GM06990 (cell line): ENCODE data around the gene APBB2.

ENCODE experiments used
- DNase-seq: peaks from one replicate; pipeline ENCODE4 v3.0.0-alpha.2; 2011; ENCODE audit not compliant: insufficient read length; ENCODE audit errors: extremely low read depth
- H3K27me3 ChIP-seq: replicated peaks from 2 replicates; pipeline ENCODE4 v1.6.0; 2011; ENCODE audit warnings: low read length; ENCODE audit not compliant: control insufficient read depth, insufficient read depth
- H3K36me3 ChIP-seq: 2 replicates; pipeline ENCODE4 v1.5.1; 2011; ENCODE audit warnings: low read length; ENCODE audit not compliant: control insufficient read depth, insufficient read depth
- H3K4me3 ChIP-seq: replicated peaks from 2 replicates; pipeline ENCODE4 v1.5.1; 2011; ENCODE audit warnings: low read depth, mild to moderate bottlenecking, control low read depth, low read length
- CTCF ChIP-seq: IDR thresholded peaks from 2 replicates; pipeline ENCODE4 v1.5.1; 2011; ENCODE audit warnings: low read length, control low read depth, mild to moderate bottlenecking, inconsistent platforms; ENCODE audit not compliant: insufficient read depth, poor library complexity, severe bottlenecking

APBB2 gene

GRCh38 chr4:41174444-41174843 is 39.9 kb downstream of the APBB2 start:
- H3K4me3 ChIP-seq: no peak overlapping the region
- no peak for DNase-seq
- H3K36me3 ChIP-seq: no peaks in the 10 kb centered on the region
- no peak for TF ChIP-seq CTCF
- H3K27me3 ChIP-seq: no peaks in the 10 kb centered on the region

- Histone ChIP-seq H3K4me3 (no peak overlapping the region), H3K36me3 (no peaks in the 10 kb centered on the region), H3K27me3 (no peaks in the 10 kb centered on the region)
- no peak for DNase-seq
- TF ChIP-seq CTCF: no peak
Measured at GRCh38 chr4:41172786-41173185, 41.6 kb downstream of the APBB2 start.

- H3K27me3 ChIP-seq: no peaks in the 10 kb centered on the region
- H3K4me3 ChIP-seq: no peak overlapping the region
- TF ChIP-seq CTCF: no peak
- H3K36me3 ChIP-seq: no peaks in the 10 kb centered on the region
- DNase-seq: no peak
Measured at GRCh38 chr4:41169256-41169800, 45.0 kb downstream of the APBB2 start.

- H3K27me3 ChIP-seq: no peaks in the 10 kb centered on the region
- no peak for TF ChIP-seq CTCF
- no peak overlapping the region for H3K4me3 ChIP-seq
- DNase-seq: no peak
- no peaks in the 10 kb centered on the region for H3K36me3 ChIP-seq
Measured at GRCh38 chr4:41167191-41167590, 47.2 kb downstream of the APBB2 start.

- no peaks in the 10 kb centered on the region for H3K27me3 ChIP-seq
Measured at GRCh38 chr4:41164405-41164804, 49.9 kb downstream of the APBB2 start.

More at GRCh38 chr4:41164405-41164804, 49.9 kb downstream of the APBB2 start:
- Histone ChIP-seq H3K4me3 (no peak overlapping the region), H3K36me3 (no peaks in the 10 kb centered on the region)
- no peak for TF ChIP-seq CTCF
- no peak for DNase-seq
